Stimulated activated CD8-positive, alpha-beta memory T cell treated with anti-CD3 and anti-CD28 coated beads, Interleukin-15, amount 100 ng/mL, for 48 hours (primary cell): ENCODE measurements around the gene NEGR1.
"Not testable (repeated sequence)": the region's sequence is repeated elsewhere in the genome, so short reads cannot be mapped to it uniquely, and the experiment has no call there.

ENCODE experiments used
- DNase-seq, 2 donors: peaks; one replicate each; pipeline ENCODE4 v3.0.0-alpha.2; 2020; ENCODE audit warnings: low read depth in 2 of 2

The NEGR1 gene

GRCh38 chr1:71948561-71948960, 333.8 kb downstream of the NEGR1 start:
- no peak for DNase-seq

GRCh38 chr1:71944006-71944405, 338.3 kb downstream of the NEGR1 start:
- DNase-seq: no peak

- no peak for DNase-seq
Measured at GRCh38 chr1:71940261-71940660, 342.1 kb downstream of the NEGR1 start.

- no peak for DNase-seq
Measured at GRCh38 chr1:71930511-71930910, 351.8 kb downstream of the NEGR1 start.

DNA sequence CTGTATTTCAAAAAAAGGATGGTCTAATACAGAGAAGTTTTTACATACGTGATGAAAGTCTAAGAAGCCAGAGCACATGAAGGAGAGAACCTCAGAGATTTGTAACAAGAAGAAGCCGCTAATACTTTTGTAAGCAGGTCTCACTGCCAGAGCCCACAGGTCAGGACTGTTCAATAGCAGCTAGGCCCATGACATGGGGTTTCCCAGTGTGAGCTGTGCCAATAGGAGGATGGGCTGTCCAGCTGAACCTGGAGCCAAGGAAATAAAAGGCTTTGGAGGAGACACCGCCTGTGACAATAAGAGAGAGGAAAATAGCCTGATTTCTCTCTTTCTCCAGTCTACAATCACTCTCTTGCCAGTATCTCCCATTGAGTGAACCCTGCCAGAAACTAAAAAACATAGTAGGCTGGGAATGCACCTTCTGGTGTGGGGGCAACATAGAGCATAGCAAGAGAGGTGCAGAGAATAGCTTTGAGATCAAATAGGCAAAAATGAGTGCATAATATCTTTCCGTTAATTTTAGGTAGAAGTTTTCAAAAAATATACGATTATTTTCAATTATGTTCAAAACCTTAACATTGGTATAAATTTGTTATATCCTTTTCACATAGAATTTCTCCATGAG, 360.3 kb downstream of the NEGR1 start:
- no peak for DNase-seq

DNA sequence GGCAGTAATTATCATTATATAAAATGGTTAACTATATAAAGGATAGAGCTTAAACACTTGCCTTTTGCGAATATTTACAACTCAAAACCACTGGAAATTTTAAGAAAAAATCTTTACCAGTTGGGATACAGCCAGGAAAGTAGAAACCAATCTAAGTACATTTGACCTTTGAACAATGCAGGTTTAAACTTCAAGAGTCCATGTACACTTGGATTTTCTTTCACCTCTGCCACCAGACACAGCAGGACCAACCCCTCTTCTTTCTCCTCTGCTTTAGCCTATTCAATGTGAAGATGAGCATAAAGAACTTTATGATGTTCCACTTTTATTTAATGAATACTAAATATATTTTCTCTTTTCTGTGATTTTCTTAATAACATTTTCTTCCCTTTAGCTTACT, 361.1 kb downstream of the NEGR1 start:
- no peak for DNase-seq

DNA sequence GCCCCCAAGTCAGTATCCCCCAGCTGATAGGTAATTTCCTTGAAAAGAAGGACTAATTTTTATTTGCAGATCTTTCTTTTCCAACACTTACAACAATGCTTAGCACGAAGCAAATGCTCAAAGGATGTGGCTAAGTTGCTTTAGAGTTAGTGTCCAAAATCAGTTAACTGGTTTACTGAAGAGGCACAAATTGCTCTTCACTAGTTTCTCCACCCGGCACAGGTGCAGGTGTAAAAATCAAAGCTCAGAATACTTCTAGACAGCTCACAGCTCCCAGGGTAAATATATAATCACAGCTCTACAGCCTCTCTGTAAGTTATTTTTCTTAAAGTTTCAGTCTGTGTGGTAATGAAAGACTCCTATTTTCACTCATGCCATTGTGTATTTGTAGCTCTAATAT, 361.8 kb downstream of the NEGR1 start:
- no peak for DNase-seq

GRCh38 chr1:71919811-71920509, 362.4 kb downstream of the NEGR1 start:
- DNase-seq: no peak

GRCh38 chr1:71918630-71919029, 363.7 kb downstream of the NEGR1 start:
- no peak for DNase-seq

DNA sequence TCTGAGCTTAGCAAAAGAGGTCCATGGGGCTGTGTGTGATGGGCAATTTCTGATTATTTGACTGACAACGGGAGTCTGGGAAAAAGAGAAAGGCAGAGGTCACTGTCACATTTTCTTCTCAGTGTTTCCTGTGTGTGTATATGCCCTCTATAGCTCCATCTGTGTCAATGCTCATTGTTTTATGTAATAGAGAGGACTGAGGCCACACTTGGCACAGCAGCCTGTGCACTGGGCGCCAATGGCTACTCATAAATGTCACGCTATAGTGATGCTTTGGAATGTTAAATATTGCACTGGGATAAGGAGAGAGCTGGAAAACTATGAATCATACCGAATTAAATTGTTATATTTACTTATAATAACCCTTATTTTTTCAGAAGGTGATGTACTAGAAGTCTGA, 365.4 kb downstream of the NEGR1 start:
- no peak for DNase-seq

- no peak for DNase-seq
Measured at GRCh38 chr1:71914626-71915025, 367.7 kb downstream of the NEGR1 start.

DNA sequence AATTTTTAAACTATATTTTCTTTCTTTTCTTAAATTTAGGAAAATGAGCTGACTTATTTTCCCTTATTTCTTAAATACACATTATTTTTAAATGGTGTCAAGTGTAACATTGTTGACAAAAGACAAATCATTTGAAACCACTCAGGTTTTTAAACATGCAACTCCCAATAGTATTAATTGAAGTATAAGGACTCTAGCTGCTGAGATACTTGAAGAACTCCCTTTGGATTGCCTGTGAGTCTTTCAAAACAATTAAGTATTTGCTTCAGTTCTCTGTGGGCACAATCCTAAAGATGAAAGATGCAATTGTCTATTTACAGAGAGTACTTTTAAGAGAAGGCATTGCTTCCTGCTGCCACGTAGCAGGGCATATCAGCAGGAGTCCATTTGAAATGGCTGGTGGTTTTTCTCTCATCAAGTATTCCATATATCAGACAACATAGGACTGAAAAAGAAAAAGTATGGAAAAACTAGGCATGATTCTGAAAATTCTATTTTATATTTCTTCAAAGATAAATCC, 373.4 kb downstream of the NEGR1 start:
- DNase-seq: no peak

DNA sequence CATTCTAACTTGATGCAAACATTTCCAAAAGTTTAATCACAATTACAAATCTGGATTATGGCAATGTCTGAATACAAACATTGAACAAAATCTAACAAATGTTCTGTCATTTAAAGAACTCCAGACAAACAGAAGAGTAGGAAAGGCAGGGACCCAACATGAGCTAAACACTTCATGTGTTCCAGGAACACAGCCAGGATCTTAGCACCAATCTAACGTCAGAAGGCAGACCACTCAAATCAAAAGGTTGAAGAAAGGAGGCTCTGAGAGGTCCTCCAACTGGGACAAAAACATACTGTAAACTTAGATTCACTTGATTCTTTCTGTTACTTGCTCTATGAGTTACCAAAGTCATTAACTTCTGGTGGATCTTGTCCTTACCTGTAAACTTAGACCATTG, 374.0 kb downstream of the NEGR1 start:
- DNase-seq: no peak

DNA sequence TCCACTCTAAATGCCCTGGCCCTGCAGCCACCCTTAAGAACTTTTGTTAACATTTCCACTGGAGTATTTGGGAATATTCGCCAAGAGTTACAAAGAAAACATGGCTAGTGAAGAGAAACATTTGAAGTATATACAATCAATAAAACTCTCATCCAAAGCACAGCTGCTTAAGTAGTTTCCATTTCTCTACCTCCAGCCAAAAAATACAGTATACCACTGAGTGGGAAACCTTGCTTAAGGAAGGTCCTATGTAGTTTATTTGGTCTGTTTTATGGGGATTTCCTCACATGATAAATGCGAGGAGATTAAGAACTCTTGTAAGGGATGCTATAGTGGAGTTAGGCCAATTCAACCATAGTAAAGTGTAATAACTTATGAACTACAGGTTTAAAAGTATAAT, 382.5 kb downstream of the NEGR1 start:
- DNase-seq: no peak

DNA sequence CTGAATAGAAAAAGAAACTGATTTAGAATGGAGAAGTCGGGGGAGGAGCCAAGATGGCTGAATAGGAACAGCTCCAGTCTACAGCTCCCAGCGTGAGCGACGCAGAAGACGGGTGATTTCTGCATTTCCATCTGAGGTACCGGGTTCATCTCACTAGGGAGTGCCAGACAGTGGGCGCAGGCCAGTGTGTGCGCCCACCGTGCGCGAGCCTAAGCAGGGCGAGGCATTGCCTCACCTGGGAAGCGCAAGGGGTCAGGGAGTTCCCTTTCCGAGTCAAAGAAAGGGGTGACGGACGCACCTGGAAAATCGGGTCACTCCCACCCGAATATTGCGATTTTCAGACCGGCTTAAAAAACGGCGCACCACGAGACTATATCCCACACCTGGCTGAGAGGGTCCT, 394.2 kb downstream of the NEGR1 start:
- not testable (repeated sequence) for DNase-seq

DNA sequence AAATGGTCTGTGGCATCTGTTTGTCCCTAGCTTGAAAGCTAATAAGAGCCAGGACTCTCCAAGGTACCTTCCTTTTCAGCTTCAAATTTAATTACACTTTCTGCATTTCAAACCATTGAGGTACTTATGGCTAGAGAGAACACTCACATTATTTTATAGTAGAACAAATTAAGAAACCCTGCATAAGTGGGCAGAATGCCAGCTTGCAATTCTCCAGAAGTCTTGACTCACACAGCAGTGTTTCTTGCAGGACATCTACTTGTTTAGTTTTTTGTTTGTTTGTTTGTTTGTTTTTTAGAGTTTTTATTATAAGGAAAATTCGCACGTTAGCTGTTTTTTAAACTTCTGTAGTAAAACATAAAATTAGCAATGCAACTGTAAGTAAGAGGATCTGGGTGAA, 397.2 kb downstream of the NEGR1 start:
- no peak for DNase-seq

- DNase-seq: no peak
Measured at GRCh38 chr1:71882637-71883036, 399.7 kb downstream of the NEGR1 start.

DNA sequence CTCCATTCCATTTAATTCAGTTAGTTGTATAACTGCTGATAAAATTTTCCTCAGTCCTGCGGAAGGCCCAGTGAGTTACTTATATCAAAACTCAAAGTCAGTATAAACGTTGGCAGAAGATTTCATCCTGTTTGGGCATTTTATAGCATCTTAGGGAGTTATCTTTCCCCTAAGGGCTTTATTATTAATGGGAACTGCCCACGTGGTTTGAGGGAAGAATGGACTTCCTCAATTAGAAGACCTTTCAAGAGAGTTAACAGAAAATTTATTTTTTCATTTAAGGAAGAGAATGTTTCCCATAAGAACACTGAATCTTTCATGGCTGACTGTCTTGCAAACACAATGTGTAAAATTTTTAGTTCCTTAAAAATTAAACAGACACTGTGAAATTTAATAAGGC, 400.1 kb downstream of the NEGR1 start:
- DNase-seq: no peak

DNA sequence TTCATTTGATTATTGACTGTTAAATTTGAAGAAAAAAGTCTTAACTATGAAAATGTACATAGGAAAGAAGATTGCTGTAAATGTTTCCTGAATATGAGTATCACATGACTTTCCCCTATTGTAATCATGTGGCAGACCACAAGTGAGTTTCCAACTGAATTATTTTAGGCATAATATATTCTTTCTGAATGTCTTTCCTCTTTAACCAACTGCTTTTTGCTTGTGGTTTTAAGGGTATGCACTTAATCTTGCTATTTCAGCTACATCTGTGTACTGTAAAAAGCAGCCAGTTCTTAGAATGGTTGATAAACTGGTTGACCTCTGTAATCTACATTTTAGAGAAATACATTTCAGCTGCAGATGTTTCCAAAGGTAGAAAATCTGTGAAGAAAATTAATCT, 400.7 kb downstream of the NEGR1 start:
- no peak for DNase-seq

DNA sequence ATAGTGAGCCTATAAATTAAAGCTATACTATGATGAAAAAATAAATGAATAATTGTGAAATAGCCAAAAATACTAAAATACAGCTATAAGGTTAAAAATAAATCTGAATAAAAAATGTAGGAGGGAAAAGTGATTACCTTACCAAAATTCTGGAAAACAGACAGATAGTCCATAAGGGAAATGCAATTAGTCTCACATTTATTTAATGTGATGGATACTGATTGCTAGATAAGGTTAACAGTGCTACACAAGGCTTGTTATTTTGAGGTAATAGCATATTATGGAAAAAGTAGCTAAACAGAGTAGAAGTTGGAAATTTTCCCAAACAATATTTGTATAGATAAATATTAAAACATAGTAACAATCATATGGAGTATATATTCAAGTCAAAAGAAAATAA, 413.0 kb downstream of the NEGR1 start:
- no peak for DNase-seq

GRCh38 chr1:71862756-71863155, 419.6 kb downstream of the NEGR1 start:
- DNase-seq: no peak

DNA sequence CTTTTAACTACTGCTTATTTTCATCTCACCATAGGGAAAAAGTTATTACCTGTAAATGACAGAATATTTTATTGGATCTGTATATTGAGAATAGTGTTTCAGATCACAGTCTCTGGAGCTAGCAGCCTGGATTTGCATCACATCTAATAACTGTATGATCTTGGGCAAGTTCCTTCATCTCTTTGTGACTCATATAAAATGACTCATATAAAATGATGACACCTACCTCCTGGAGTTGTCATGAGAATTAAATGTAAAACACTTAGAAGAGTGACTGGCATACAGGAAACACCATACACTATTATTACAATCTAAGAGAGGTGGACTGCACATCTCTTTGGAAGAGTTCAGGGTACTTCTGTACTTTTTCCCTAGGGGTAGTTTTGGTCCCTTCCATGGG, 421.3 kb downstream of the NEGR1 start:
- DNase-seq: no peak

DNA sequence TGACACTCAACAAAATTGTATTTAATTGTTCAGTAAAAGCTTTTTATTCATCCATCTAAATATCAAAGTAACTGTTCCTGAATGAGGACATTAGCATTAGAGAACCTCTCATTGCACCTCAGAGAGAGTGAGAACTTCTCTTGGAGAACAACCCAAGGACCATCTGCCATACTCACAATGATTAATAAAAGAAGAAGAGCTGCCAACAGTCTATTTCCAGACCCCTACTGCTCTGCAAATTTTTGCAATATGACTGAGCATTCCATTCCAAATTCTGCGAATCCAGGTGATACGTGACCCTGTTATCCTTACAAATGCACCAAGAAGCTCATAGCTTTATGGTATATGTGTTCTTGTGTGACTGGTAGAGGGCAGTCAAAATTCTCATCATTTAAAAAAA, 422.5 kb downstream of the NEGR1 start:
- no peak for DNase-seq

DNA sequence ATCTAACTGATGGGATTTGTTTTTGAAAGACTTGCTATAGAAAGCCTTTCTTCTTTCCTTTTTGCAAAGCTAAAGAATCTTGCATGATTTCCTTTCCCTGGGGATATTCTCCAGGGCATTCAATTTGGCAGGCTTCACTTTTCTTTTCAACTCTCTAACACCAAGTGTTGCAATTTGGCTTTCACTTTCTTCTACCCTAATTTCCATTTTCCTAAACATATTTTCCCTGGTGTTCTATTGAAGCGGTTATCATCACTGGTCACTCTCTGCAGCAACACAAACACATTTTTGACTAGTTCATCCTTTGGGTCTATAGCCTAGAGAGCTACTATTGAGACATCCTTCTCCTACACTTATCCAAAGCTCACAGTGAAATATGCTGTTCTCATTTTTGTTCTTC, 424.5 kb downstream of the NEGR1 start:
- DNase-seq: no peak
